Measurements from ENCODE around the gene SLC19A3.
"Not testable (repeated sequence)": the region's sequence is repeated elsewhere in the genome, so short reads cannot be mapped to it uniquely, and the experiment has no call there.

The SLC19A3 gene

DNA sequence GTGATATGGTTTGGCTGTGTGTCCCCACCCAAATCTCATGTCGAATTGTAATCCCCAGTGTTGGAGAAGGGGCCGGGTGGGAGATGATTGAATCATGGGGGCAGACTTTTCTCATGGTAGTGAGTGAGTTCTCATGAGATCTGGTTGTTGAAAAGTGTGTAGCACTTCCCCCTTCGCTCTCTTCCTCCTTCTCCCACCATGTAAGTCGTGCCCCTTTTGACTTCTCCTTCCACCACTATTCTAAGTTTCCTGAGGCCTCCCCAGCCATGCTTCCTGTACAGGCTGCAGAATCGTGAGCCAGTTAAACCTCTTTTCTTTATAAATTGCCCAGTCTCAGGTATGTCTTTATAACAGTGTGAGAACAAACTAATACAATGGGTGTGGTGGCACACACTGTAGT is 44.2 kb downstream of the SLC19A3 start:
- peaks cover 16% of the 10 kb centered on the region for H3K4me1 ChIP-seq (ENCODE audit: insufficient read depth, low read length)
- not testable (repeated sequence) for H3K9me3 ChIP-seq (ENCODE audit: control insufficient read depth, insufficient read depth, low read length)

DNA sequence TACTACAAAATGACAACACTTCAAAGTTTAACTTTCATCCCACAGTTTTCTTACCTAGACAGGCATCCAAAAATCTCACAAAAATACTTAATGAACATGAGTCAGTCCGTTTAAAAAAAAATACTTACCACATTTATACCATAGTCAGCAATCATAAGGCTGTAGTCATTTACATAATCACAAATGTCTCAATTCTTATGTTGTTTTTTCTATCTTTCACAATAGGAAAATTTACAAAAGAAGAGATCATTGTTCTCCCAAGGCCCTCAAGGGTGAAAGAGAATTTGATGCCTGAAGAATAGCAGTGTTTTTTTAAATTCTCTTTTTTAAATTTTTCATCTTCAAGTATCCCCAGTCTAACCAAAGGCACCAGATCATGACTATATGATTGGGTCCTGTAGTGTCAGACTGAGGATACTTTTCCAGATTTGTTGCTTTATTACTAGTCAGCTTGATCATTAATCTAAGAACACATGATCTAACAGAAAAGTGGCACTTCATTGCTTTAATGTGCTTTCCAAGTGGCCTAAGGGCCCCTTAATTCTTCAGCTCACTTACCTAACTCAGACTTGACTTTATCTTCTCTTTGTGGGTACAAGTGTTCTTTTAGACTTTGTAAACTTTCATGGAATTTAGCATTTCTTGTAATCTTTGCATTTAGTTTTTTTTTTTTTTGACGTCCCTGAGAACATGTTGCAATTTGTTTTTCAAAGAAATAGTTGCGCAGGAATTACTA is 46.5 kb downstream of the SLC19A3 start:
- peaks cover 16% of the 10 kb centered on the region for H3K4me1 ChIP-seq (ENCODE audit: insufficient read depth, low read length)
- no peaks in the 10 kb centered on the region for H3K9me3 ChIP-seq (ENCODE audit: control insufficient read depth, insufficient read depth, low read length)
- no peak overlapping the region for H3K9ac ChIP-seq (ENCODE audit: low read depth, low read length)
- H3K36me3 ChIP-seq (ENCODE audit: insufficient read depth, low read length): no peaks in the 10 kb centered on the region

More for the DNA sequence above, 44.2 kb downstream of the SLC19A3 start:
- not testable (repeated sequence) for H3K36me3 ChIP-seq (ENCODE audit: insufficient read depth, low read length); H3K9ac ChIP-seq (ENCODE audit: low read depth, low read length)

DNA sequence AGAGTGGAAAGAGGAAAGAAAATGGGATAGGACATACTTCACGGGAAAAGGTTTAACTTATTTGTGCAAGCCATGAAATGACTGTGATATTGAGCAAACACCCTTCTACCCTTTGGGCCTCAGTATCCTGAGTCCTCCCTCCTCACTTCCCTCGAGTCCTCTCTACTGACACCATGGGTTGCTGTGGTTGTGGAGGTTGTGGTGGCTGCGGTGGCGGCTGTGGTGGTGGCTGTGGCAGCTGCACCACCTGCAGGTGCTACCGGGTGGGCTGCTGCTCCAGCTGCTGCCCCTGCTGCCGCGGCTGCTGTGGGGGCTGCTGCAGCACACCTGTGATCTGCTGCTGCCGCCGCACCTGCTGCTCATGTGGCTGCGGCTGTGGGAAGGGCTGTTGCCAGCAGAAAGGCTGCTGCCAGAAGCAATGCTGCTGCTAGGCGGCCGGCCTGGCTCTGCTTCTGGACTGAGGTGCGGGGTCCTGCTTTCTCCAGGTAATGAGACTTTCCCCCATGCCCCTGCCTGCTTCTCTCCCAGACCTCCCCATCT is 51.1 kb downstream of the SLC19A3 start, which contains the start of gene SCYGR5:
Gene SCYGR5 (plus strand): TSS at position 174 of the 540 bp plus-strand sequence. CDS start 0 bp downstream, at position 174.
- H3K36me3 ChIP-seq (ENCODE audit: insufficient read depth, low read length); H3K9ac ChIP-seq (ENCODE audit: low read depth, low read length); H3K4me1 ChIP-seq (ENCODE audit: insufficient read depth, low read length); H3K9me3 ChIP-seq (ENCODE audit: control insufficient read depth, insufficient read depth, low read length): not testable (repeated sequence)

DNA sequence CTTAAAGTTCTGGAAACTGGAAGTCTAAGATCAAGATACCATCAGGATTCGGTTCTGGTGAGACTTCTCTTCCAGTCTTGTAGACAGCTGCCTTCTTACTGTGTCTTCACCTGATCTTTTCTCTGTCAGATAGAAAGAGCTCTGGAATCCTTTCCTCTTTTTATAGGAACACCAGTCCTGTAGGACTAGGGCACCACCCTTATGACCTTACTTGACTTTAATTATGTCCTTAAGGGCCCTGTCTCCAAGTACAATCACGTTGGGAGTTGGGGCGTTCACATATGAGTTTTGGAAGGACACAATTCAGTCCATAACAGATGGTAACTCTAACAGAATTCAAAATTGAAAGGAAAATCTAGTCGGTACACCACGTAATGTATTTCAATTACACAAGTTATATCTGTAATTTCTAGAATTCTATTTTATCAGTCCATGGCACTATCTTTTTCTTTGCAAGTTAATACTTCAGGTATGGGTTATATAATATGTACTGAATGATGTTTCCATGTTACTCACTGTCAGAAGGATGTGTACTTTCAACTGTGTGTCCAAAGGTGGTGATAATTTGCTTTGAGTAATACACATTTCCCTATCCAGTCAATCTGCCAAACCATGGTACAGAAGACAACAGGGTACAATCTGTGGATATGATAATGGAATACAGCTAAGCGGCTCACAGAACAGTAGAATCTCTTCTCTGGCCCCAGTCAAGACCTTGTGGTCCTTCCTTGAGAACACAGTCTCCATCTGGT is 52.5 kb downstream of the SLC19A3 start:
- Histone ChIP-seq H3K9me3 (ENCODE audit: control insufficient read depth, insufficient read depth, low read length) (no peaks in the 10 kb centered on the region), H3K4me1 (ENCODE audit: insufficient read depth, low read length) (peaks cover 16% of the 10 kb centered on the region), H3K36me3 (ENCODE audit: insufficient read depth, low read length) (no peaks in the 10 kb centered on the region), H3K9ac (ENCODE audit: low read depth, low read length) (no peak overlapping the region)

DNA sequence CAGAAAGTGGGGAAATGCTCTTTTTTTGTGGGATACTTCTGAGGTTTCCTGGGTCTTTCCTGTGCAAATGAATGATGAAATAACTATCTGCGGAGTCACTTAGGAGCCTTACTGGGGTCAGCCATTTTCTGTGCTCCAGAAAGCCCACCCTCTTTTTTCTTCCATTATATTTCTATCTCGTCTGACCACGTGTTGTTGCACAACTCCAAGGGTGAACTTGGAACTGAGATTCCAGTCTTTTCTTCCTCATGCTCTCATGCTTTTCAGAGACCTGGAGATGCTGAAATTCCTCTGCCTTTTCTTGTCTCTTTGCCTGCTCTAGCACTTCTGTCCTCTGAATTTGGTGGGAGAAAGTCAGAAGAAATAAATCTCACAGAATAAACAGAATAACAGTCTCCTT is 56.0 kb downstream of the SLC19A3 start:
- no peak overlapping the region for H3K9ac ChIP-seq (ENCODE audit: low read depth, low read length)
- no peaks in the 10 kb centered on the region for H3K36me3 ChIP-seq (ENCODE audit: insufficient read depth, low read length)
- peaks cover 14% of the 10 kb centered on the region for H3K4me1 ChIP-seq (ENCODE audit: insufficient read depth, low read length)
- H3K9me3 ChIP-seq (ENCODE audit: control insufficient read depth, insufficient read depth, low read length): no peaks in the 10 kb centered on the region

DNA sequence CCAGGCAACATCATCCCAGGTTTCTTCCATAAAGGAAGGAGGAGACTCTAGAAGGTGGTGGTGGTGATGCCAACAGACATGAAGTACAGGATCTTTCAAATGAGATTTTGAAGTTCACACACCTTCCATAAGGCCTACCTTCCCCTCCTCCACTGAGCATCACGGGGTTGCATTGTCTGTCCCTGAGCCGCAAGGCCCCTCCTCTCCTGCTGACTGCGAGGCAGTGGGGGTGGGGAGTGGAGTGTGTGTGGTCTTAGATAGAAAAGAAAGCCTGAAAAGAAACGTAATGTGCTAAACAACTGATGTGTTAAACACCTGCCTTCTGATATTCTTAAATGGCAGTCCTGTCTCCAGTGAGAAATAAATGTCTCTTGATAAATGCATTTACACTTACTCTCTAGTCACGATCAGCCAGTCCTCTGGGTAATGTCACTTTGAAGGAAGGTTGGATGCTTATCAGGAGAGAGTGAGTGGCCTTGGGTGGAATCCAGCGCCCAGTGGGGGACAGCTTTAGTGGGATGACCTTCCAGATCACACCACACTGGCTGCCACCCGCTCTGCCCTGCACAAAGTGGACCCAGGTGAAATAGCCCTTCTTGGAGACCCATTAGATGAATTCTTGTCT is 56.7 kb downstream of the SLC19A3 start:
- Histone ChIP-seq H3K9ac (ENCODE audit: low read depth, low read length) (no peak overlapping the region), H3K9me3 (ENCODE audit: control insufficient read depth, insufficient read depth, low read length) (no peaks in the 10 kb centered on the region), H3K4me1 (ENCODE audit: insufficient read depth, low read length) (peaks cover 14% of the 10 kb centered on the region), H3K36me3 (ENCODE audit: insufficient read depth, low read length) (no peaks in the 10 kb centered on the region)

DNA sequence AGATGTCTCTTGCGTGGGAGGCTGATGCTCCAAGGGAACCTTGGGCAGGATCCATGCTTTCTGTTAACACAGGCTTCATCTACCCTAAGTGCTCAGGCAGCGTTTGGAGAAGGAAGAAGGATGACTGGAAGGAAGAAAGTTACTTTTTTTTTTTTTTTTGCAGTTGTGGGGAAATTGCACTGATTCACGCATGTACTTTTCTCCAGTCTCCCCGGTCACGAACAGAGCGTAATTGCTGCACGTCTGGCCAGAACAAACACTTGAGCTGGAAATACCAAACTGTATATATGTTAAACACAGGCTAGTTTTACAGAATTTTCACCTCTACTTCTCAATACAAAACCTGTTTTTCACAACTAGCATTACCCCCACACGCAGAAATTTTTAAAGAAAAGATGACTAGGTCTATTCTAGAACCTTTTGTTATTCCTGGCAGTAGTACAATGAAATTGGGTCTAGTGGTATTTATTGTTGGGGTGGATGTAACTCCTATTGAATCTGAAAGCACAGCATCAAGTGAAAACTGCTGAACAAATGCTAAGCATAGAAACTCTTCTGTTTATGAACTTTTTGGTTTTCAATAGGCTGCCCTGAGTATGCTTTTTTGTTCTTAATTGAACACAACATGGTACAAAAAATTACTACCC is 60.5 kb downstream of the SLC19A3 start:
- H3K36me3 ChIP-seq (ENCODE audit: insufficient read depth, low read length): no peaks in the 10 kb centered on the region
- peaks cover 14% of the 10 kb centered on the region for H3K4me1 ChIP-seq (ENCODE audit: insufficient read depth, low read length)
- H3K9ac ChIP-seq (ENCODE audit: low read depth, low read length): no peak overlapping the region

DNA sequence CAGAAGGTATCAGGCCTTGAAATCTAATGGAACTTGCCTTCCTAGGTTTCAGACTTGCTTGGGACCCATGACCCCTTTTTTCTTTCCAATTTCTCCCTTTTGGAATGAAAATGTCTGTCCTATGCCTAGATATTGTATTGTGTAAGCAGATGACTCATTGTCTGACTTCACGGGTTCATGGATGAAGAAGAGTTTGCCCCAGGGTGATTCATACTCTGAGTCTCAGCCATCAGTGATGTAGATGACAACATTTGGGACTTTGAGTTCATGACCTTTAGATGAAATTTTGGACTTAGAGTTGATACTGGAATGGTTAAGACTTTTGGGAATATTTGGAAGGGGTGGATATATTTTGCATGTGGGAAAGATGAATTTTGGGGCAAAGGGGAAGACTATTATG is 62.4 kb downstream of the SLC19A3 start:
- no peaks in the 10 kb centered on the region for H3K36me3 ChIP-seq (ENCODE audit: insufficient read depth, low read length)
- no peaks in the 10 kb centered on the region for H3K9me3 ChIP-seq (ENCODE audit: control insufficient read depth, insufficient read depth, low read length)
- H3K4me1 ChIP-seq (ENCODE audit: insufficient read depth, low read length): no peaks in the 10 kb centered on the region
- no peak overlapping the region for H3K9ac ChIP-seq (ENCODE audit: low read depth, low read length)

More for the DNA sequence above, 60.5 kb downstream of the SLC19A3 start:
- H3K9me3 ChIP-seq (ENCODE audit: control insufficient read depth, insufficient read depth, low read length): no peaks in the 10 kb centered on the region

DNA sequence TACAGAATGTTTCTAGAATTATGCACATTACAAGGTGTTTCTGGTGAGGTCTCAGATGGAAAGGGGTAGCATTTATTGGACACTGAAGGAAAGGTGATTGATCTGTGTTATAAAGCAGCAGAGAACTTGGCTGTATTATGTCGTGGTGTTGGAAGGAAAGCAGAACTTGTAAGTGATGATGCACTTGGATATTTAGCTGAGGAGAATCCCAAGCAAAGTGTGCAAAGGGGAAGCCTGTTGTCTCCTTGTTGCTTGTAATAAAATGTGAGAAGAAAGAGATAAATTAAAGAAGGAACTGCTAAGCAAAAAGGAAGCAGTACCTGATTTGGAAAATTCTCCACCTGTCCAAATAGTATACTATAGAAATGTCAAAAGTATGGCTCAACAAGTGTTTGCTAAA is 63.4 kb downstream of the SLC19A3 start:
- Histone ChIP-seq H3K9ac (ENCODE audit: low read depth, low read length) (no peak overlapping the region), H3K36me3 (ENCODE audit: insufficient read depth, low read length) (no peaks in the 10 kb centered on the region), H3K4me1 (ENCODE audit: insufficient read depth, low read length) (no peaks in the 10 kb centered on the region), H3K9me3 (ENCODE audit: control insufficient read depth, insufficient read depth, low read length) (no peaks in the 10 kb centered on the region)

DNA sequence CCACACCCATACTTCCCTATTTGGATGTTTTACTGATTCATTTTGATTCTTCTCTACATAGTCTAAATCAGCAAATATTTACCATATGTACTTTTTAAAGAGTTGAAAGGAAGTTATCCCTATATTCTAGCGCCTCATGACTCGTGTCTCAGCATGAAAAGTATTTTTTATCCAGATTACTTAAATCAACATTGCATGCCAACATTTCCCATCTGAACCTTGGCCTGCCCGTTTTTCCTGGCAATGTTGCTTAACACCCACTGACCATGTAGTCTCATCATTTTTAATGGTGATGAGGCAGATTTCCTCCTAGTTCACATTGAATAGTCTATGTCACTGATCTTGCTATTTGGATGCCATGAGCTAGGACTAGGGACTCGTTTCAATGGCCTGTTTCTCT is 64.4 kb downstream of the SLC19A3 start:
- Histone ChIP-seq H3K4me1 (ENCODE audit: insufficient read depth, low read length) (no peaks in the 10 kb centered on the region), H3K36me3 (ENCODE audit: insufficient read depth, low read length) (no peaks in the 10 kb centered on the region), H3K9me3 (ENCODE audit: control insufficient read depth, insufficient read depth, low read length) (no peaks in the 10 kb centered on the region), H3K9ac (ENCODE audit: low read depth, low read length) (no peak overlapping the region)

DNA sequence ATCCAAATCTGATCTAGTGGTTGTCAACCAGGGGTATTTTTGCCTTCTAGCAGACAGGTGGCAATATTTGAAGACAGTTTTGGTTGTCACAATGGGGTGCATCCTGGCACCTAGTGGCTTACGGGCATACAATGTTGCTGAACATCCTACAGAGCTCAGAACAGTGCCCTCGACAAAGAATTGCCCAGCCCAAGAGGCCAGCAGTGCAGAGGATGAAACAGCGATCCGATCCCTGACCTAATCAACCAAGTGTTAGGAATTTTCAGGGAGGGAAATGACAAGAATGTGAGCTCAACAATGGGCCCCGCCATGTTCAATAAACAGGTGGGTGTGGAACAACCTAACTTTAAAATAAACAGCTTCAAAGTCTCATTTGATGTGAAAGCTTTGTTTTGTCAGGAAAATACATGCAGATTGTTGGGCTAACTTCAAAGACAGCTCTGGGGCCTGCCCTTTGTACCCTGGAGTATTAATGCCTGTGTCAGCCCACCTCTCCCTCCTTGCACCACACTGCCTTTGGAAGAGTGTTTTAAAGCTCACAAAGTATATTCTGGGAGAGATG is 73.8 kb downstream of the SLC19A3 start:
- no peak overlapping the region for H3K9ac ChIP-seq (ENCODE audit: low read depth, low read length)
- peaks cover 5% of the 10 kb centered on the region for H3K4me1 ChIP-seq (ENCODE audit: insufficient read depth, low read length)
- H3K9me3 ChIP-seq (ENCODE audit: control insufficient read depth, insufficient read depth, low read length): no peaks in the 10 kb centered on the region
- H3K36me3 ChIP-seq (ENCODE audit: insufficient read depth, low read length): no peaks in the 10 kb centered on the region

DNA sequence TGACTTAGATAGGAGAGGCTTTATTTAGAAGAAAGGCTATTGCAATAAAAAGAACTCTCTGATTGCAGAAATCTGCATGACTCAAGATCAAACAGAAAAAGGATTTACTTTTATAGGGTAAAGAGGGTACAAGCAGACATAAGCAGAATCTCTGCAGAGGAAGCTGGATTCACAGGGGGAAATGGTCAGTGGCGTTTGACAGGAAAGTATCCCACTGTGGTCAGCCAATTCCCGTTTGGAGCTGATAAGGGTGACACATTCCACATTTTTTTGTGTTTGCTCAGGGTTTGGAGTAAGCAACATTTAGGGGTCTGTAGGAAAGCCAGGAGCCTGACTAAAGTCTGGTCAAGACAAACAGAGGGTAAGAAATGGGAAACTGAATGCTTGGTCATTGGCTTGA is 75.2 kb downstream of the SLC19A3 start:
- H3K9ac ChIP-seq (ENCODE audit: low read depth, low read length): no peak overlapping the region
- no peaks in the 10 kb centered on the region for H3K9me3 ChIP-seq (ENCODE audit: control insufficient read depth, insufficient read depth, low read length)
- peaks cover 5% of the 10 kb centered on the region for H3K4me1 ChIP-seq (ENCODE audit: insufficient read depth, low read length)
- no peaks in the 10 kb centered on the region for H3K36me3 ChIP-seq (ENCODE audit: insufficient read depth, low read length)

DNA sequence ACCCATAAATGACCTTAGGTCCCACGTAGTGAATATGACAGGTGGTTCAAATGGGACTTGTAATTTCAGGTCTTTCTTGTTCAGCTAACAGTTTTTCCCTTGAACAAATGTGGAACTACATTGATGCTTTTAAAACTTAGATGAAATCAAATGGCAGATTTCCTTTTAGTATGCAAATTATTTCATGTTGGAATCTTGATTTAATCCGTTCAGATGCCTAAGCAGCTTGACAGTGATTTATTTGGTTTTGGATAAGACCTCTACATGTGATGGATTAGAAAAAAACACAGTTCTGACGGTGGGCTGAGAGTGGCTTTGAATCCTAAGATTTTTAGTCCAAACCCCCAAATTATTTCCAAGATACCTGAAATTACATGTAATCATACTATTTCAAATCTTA is 83.6 kb downstream of the SLC19A3 start:
- H3K36me3 ChIP-seq (ENCODE audit: insufficient read depth, low read length): no peaks in the 10 kb centered on the region
- H3K9ac ChIP-seq (ENCODE audit: low read depth, low read length): no peak overlapping the region
- no peaks in the 10 kb centered on the region for H3K4me1 ChIP-seq (ENCODE audit: insufficient read depth, low read length)

More for the DNA sequence above, 83.6 kb downstream of the SLC19A3 start:
- H3K9me3 ChIP-seq (ENCODE audit: control insufficient read depth, insufficient read depth, low read length): no peaks in the 10 kb centered on the region

Data from ES-I3 (cell line).